MM.1S (cell line): Measurements from ENCODE around the gene RALGAPA2.

Experiments
- DNase-seq: peaks from one replicate; pipeline ENCODE4 v3.0.0-alpha.2; 2015
- H2AFZ ChIP-seq: fragments of 300-600 bp; sonication (generic); 2 replicates; pipeline ENCODE4 v1.6.0; 2016; ENCODE audit warnings: antibody characterized with exemption, low read length
- H3F3A ChIP-seq: fragments of 300-600 bp; sonication (generic); 2 replicates; pipeline ENCODE4 v1.6.1; 2016; ENCODE audit warnings: mild to moderate bottlenecking, antibody characterized with exemption, low read length, moderate library complexity, mixed read lengths; ENCODE audit not compliant: insufficient read depth
- H3K27ac ChIP-seq: fragments of 300-600 bp; sonication (generic); 2 replicates; pipeline ENCODE4 v1.5.1; 2016; ENCODE audit warnings: mild to moderate bottlenecking, low read length
- H3K27me3 ChIP-seq: fragments of 300-600 bp; sonication (generic); replicated peaks from 2 replicates; pipeline ENCODE4 v1.6.0; 2016; ENCODE audit warnings: low read length; ENCODE audit not compliant: insufficient read depth
- H3K36me3 ChIP-seq: fragments of 300-600 bp; sonication (generic); replicated peaks from 2 replicates; pipeline ENCODE4 v1.6.1; 2016; ENCODE audit warnings: mild to moderate bottlenecking, low read length, mixed read lengths; ENCODE audit not compliant: insufficient read depth
- H3K4me1 ChIP-seq: fragments of 300-600 bp; sonication (generic); 2 replicates; pipeline ENCODE4 v1.6.1; 2016; ENCODE audit warnings: low read length, mixed read lengths
- H3K4me2 ChIP-seq: fragments of 300-600 bp; sonication (generic); 2 replicates; pipeline ENCODE4 v1.6.0; 2016; ENCODE audit warnings: low read depth, low read length
- H3K4me3 ChIP-seq: fragments of 300-600 bp; sonication (generic); 2 replicates; pipeline ENCODE4 v1.5.1; 2016; ENCODE audit warnings: low read length, mixed read lengths
- H3K79me2 ChIP-seq: fragments of 300-600 bp; sonication (generic); 2 replicates; pipeline ENCODE4 v1.6.1; 2016; ENCODE audit warnings: mixed run types, low read length, mixed read lengths
- H3K9ac ChIP-seq: fragments of 300-600 bp; sonication (generic); 2 replicates; pipeline ENCODE4 v1.6.1; 2016; ENCODE audit warnings: low read length, mixed read lengths
- H3K9me2 ChIP-seq: fragments of 300-600 bp; sonication (generic); replicated peaks from 2 replicates; pipeline ENCODE4 v1.6.1; 2016; ENCODE audit warnings: mild to moderate bottlenecking, low read length, mixed read lengths; ENCODE audit not compliant: insufficient read depth
- H3K9me3 ChIP-seq: fragments of 300-600 bp; sonication (generic); replicated peaks from 2 replicates; pipeline ENCODE4 v1.6.1; 2016; ENCODE audit warnings: mild to moderate bottlenecking, low read length, mixed read lengths; ENCODE audit not compliant: insufficient read depth
- H4K20me1 ChIP-seq: fragments of 300-600 bp; sonication (generic); 2 replicates; pipeline ENCODE4 v1.6.1; 2016; ENCODE audit warnings: mild to moderate bottlenecking, low read length, moderate library complexity, mixed read lengths; ENCODE audit not compliant: insufficient read depth
- EZH2 ChIP-seq: fragments of 300-600 bp; sonication (generic); optimal IDR thresholded peaks from 2 replicates; pipeline ENCODE3; 2017; ENCODE audit warnings: low read depth, mild to moderate bottlenecking, antibody characterized with exemption, low read length, mixed read lengths
- EZH2phosphoT487 ChIP-seq: fragments of 300-600 bp; sonication (generic); IDR thresholded peaks from 2 replicates; pipeline ENCODE4 v1.6.1; 2018; ENCODE audit warnings: antibody characterized with exemption, low read length
- TF ChIP-seq, protein P1 (sequence below): fragments of 300-600 bp; sonication (generic); IDR thresholded peaks from 2 replicates; pipeline ENCODE4 v1.5.1; 2016; ENCODE audit warnings: antibody characterized with exemption, low read length, mixed read lengths

RALGAPA2 gene

DNA sequence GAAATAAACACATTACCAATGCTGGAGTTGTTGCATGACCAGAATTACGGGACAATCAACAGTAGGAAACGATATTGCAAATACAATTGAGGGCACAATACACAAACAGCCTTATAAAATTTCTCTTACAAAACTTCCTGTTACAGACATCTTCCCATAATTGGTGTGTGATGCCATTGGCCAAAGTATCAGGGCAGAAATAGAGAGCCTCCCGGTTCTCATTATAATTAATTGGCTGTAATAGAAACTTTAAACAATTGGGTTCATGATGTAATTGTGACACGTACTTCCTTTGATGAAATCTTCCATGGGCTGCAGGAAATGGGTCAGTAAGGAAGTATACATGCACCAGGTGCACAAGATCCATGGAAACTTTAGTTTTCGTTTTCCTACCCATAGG is 40.3 kb upstream of the RALGAPA2 start:
- no peak overlapping the region for H3K9ac ChIP-seq
- H3K27me3 ChIP-seq, result no peaks in the 10 kb centered on the region
- H2AFZ ChIP-seq, result no peak overlapping the region
- no peaks in the 10 kb centered on the region for H3K79me2 ChIP-seq
- H3K36me3 ChIP-seq, result no peaks in the 10 kb centered on the region
- no peaks in the 10 kb centered on the region for H3K9me3 ChIP-seq
- no peak overlapping the region for H3K27ac ChIP-seq
- TF ChIP-seq, protein P1, sequence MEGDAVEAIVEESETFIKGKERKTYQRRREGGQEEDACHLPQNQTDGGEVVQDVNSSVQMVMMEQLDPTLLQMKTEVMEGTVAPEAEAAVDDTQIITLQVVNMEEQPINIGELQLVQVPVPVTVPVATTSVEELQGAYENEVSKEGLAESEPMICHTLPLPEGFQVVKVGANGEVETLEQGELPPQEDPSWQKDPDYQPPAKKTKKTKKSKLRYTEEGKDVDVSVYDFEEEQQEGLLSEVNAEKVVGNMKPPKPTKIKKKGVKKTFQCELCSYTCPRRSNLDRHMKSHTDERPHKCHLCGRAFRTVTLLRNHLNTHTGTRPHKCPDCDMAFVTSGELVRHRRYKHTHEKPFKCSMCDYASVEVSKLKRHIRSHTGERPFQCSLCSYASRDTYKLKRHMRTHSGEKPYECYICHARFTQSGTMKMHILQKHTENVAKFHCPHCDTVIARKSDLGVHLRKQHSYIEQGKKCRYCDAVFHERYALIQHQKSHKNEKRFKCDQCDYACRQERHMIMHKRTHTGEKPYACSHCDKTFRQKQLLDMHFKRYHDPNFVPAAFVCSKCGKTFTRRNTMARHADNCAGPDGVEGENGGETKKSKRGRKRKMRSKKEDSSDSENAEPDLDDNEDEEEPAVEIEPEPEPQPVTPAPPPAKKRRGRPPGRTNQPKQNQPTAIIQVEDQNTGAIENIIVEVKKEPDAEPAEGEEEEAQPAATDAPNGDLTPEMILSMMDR, result no peak
- TF ChIP-seq EZH2 (no peak), EZH2phosphoT487 (no peak)
- no peak overlapping the region for H3K4me3 ChIP-seq
- no peaks in the 10 kb centered on the region for H3K9me2 ChIP-seq
- DNase-seq, result no peak
- H3K4me1 ChIP-seq, result no peaks in the 10 kb centered on the region
- no peaks in the 10 kb centered on the region for H3F3A ChIP-seq
- no peaks in the 10 kb centered on the region for H4K20me1 ChIP-seq
- no peak overlapping the region for H3K4me2 ChIP-seq

GRCh38 chr20:20747298-20747697 is 34.9 kb upstream of the RALGAPA2 start:
- no peak for DNase-seq
- H3K4me2 ChIP-seq, result no peak overlapping the region
- no peaks in the 10 kb centered on the region for H3K9me3 ChIP-seq

DNA sequence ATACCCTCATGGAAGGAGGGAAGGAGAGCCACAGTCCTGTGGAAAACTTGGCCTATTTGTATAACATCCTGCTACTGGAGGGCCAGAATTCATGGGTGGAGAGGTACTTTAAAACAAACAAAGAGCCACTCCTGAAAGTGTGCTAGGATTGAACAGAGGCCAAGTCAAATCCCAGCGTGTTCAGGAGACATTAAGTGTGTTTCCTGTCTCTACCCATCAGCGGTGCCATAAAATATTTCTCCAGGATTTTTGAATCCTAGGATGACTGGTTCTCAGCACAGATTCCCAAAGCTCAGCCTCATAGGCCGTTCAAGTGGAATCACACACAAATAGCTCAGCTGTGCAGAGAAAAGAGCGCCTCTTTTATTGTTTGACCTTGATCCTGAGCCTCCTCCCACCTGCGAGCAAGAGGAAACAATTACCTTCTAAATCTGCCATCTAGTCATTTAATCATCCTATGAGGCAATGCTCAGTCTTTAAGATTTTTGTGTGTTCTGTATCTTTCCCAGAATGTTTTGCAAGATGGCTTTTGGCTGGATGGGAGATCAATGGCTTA is 31.8 kb upstream of the RALGAPA2 start:
- Histone ChIP-seq H3K9ac (no peak overlapping the region), H3K27me3 (no peaks in the 10 kb centered on the region), H3K9me2 (no peaks in the 10 kb centered on the region), H3K4me1 (no peaks in the 10 kb centered on the region), H2AFZ (no peak overlapping the region), H3K4me3 (no peak overlapping the region), H3F3A (no peaks in the 10 kb centered on the region), H3K27ac (no peak overlapping the region), H3K79me2 (no peaks in the 10 kb centered on the region), H3K9me3 (no peaks in the 10 kb centered on the region), H3K36me3 (no peaks in the 10 kb centered on the region), H4K20me1 (no peaks in the 10 kb centered on the region), H3K4me2 (no peak overlapping the region)
- TF ChIP-seq EZH2, result no peak
- no peak for TF ChIP-seq EZH2phosphoT487
- TF ChIP-seq, protein P1, result no peak
- DNase-seq, result no peak

More at GRCh38 chr20:20747298-20747697, 34.9 kb upstream of the RALGAPA2 start:
- Histone ChIP-seq H3K9ac (no peak overlapping the region), H2AFZ (no peak overlapping the region), H3F3A (no peaks in the 10 kb centered on the region), H3K79me2 (no peaks in the 10 kb centered on the region), H3K27me3 (no peaks in the 10 kb centered on the region), H3K9me2 (no peaks in the 10 kb centered on the region), H3K27ac (no peak overlapping the region), H4K20me1 (no peaks in the 10 kb centered on the region), H3K4me3 (no peak overlapping the region), H3K4me1 (no peaks in the 10 kb centered on the region), H3K36me3 (no peaks in the 10 kb centered on the region)
- TF ChIP-seq, protein P1, result no peak
- TF ChIP-seq EZH2 (no peak), EZH2phosphoT487 (no peak)
